Activated CD4-positive, alpha-beta T cell treated with anti-CD3 and anti-CD28 coated beads for 1 hour (primary cell): ENCODE data around the gene DIAPH3.

Experiments
- DNase-seq: peaks from one replicate; pipeline ENCODE4 v3.0.0-alpha.2; 2020

Gene DIAPH3

GRCh38 chr13:59846845-59847620 is 316.7 kb downstream of the DIAPH3 start:
- no peak for DNase-seq

- DNase-seq, result no peak
These were observed 320.7 kb downstream of the DIAPH3 start for GRCh38 chr13:59843040-59843439.

- no peak for DNase-seq
These were observed 321.2 kb downstream of the DIAPH3 start for GRCh38 chr13:59842507-59842906.

- DNase-seq, result no peak
These were observed 324.5 kb downstream of the DIAPH3 start for GRCh38 chr13:59839186-59839585.

- DNase-seq, result no peak
These were observed 326.6 kb downstream of the DIAPH3 start for GRCh38 chr13:59837101-59837500.

- no peak for DNase-seq
These were observed 328.2 kb downstream of the DIAPH3 start for GRCh38 chr13:59835569-59835968.

GRCh38 chr13:59834801-59835200 is 328.9 kb downstream of the DIAPH3 start:
- no peak for DNase-seq

GRCh38 chr13:59829690-59830089 is 334.0 kb downstream of the DIAPH3 start:
- no peak for DNase-seq

GRCh38 chr13:59823486-59823885 is 340.2 kb downstream of the DIAPH3 start:
- DNase-seq, result no peak

GRCh38 chr13:59809564-59809963 is 354.2 kb downstream of the DIAPH3 start:
- no peak for DNase-seq

- no peak for DNase-seq
These were observed 356.9 kb downstream of the DIAPH3 start for GRCh38 chr13:59806801-59807200.

- DNase-seq, result no peak
These were observed 362.4 kb downstream of the DIAPH3 start for GRCh38 chr13:59801107-59801880.

GRCh38 chr13:59793107-59793506 is 370.6 kb downstream of the DIAPH3 start:
- no peak for DNase-seq

GRCh38 chr13:59790626-59791025 is 373.1 kb downstream of the DIAPH3 start:
- no peak for DNase-seq

GRCh38 chr13:59789558-59789957 is 374.2 kb downstream of the DIAPH3 start:
- no peak for DNase-seq

- DNase-seq, result no peak
These were observed 376.0 kb downstream of the DIAPH3 start for GRCh38 chr13:59787679-59788078.

- no peak for DNase-seq
These were observed 381.0 kb downstream of the DIAPH3 start for GRCh38 chr13:59782696-59783095.

- no peak for DNase-seq
These were observed 383.7 kb downstream of the DIAPH3 start for GRCh38 chr13:59780058-59780457.

- DNase-seq, result no peak
These were observed 386.6 kb downstream of the DIAPH3 start for GRCh38 chr13:59776924-59777690.

- DNase-seq, result no peak
These were observed 389.2 kb downstream of the DIAPH3 start for GRCh38 chr13:59774491-59774971.

- no peak for DNase-seq
These were observed 392.5 kb downstream of the DIAPH3 start for GRCh38 chr13:59771272-59771671.

- DNase-seq, result no peak
These were observed 393.3 kb downstream of the DIAPH3 start for GRCh38 chr13:59770451-59770850.

GRCh38 chr13:59766236-59766635 is 397.5 kb downstream of the DIAPH3 start:
- DNase-seq, result no peak
